C4-2B (cell line): ENCODE results near the gene NFATC3.

Experiments used
- CTCF ChIP-seq: fragments of 450-650 bp; conservative IDR thresholded peaks from 2 replicates; pipeline ENCODE4 v1.5.1; 2017; ENCODE audit warnings: mild to moderate bottlenecking
- ZFX ChIP-seq: fragments of 450-650 bp; IDR thresholded peaks from 2 replicates; pipeline ENCODE4 v1.6.1; 2017

GRCh38 chr16:68087688-68088087, 2.5 kb downstream of the NFATC3 start:
- TF ChIP-seq CTCF (no peak), ZFX (no peak)
